GM12872 (cell line): ENCODE measurements around the gene ZNF253.

Source experiments
- CTCF ChIP-seq: IDR thresholded peaks from 3 replicates; pipeline ENCODE4 v1.5.1; 2011; ENCODE audit warnings: low read depth, mild to moderate bottlenecking, low read length, moderate library complexity; ENCODE audit not compliant: insufficient read depth

The ZNF253 gene

DNA sequence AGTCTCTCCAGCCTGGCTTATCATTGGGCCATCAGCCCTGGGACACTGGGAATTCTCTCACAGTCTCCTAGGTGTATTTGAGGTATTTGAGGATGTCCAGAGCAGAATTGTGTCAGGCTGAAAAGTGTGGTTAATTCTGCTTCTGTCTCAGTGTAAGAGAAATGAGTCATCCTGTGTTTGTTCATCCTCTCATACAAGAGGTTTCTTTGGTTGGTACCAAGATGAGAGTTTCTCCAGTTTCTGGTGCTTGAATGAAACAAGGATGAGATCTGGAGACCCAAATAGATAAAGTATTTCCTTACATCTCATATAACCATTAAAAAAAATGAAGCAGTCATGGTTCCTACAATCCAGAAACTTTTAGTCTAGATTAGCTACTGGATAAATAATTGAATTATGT lies 7.7 kb downstream of the ZNF253 start:
- no peak for TF ChIP-seq CTCF

- TF ChIP-seq CTCF, result no peak
These were observed 12.0 kb downstream of the ZNF253 start for GRCh38 chr19:19877724-19878123.

DNA sequence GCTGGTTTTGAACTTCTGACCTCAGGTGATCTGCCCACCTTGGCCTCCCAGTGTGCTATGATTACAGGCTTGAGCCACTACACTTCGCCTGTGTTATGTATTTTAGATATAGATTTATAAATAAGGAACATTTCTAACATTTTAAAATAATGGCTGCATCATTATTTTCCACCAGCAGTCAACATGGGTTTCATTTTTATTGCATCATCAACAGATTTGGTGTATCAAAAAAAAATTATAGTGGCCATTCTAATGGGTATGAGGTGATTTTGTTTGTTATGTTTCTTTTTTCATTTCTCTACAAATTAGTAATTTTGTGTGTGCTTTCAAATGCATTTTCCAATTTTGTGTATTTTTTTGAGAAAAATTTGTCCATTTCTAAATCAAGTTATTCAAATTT lies 18.9 kb downstream of the ZNF253 start:
- TF ChIP-seq CTCF, result no peak

DNA sequence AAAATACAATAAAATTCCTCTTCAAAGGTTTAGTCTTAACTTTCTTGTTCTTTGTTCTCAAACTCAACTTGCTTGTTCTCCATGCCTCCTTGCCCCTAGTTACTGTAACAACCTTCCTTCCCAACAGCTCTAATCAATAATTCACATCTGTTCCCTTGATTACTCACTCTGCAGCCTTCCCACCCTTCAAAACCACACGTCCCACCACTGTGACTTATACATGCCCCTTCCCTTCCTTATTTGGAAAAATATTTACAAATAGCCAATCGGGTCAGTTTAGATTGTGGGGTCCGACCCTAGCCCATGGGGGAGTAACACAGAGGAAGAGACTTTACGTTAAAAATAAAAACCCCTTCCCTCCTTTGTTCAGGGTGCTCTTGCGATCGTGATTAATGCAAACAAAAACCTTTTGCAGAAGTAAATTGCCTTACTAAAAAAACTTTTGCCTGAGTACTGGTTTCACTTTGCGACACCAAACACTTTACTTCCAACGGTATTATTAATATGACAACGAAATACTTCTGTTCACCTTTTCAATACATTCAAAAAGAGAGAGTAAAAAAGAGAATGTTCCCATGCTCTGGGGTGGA lies 34.6 kb downstream of the ZNF253 start:
- TF ChIP-seq CTCF, result no peak

GRCh38 chr19:19900729-19901444 lies 35.2 kb downstream of the ZNF253 start, which contains the start of gene ZNF93:
TSS of gene ZNF93 (plus strand) at chr19:19900946. CDS start at chr19:19901089, 143 bp downstream.
- no peak for TF ChIP-seq CTCF

GRCh38 chr19:19909654-19910053 lies 44.0 kb downstream of the ZNF253 start:
- TF ChIP-seq CTCF, result no peak

DNA sequence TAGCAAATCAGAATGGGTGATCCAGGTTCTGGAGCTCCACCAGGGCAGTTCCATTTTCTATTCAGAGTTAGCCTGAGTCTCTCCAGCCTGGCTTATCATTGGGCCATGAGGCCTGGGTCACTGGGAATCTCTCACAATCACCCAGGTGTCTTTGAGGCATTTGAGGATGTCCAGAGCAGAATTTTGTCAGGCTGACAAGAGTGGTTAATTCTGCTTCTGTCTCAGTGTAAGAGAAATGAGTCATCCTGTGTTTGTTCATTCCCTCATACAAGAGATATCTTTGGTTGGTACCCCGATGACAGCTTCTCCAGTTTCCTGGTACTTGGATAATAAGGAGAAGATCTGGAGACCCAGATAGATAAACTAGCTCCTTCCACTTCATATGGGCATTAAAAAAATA lies 45.5 kb downstream of the ZNF253 start:
- TF ChIP-seq CTCF, result no peak
